Liver (tissue), 3 donors: ENCODE measurements around the gene CDH4.

ENCODE experiments used
- EGR1 ChIP-seq, 2 donors: IDR thresholded peaks; 2 replicates each; pipeline ENCODE4 v1.6.1; 2016 to 2018; ENCODE audit warnings: antibody characterized with exemption in 2 of 2, low read depth in 2 of 2
- FOXA1 ChIP-seq: IDR thresholded peaks from 2 replicates; pipeline ENCODE4 v1.6.1; 2016; ENCODE audit warnings: antibody characterized with exemption
- GABPA ChIP-seq, 2 donors: IDR thresholded peaks in 1 of 2; conservative IDR thresholded peaks in 1 of 2; 2 replicates each; pipeline ENCODE4 v1.6.1; 2016; ENCODE audit warnings: antibody characterized with exemption in 2 of 2, mild to moderate bottlenecking in 1 of 2, moderate library complexity in 1 of 2
- HNF4A ChIP-seq, 2 donors: conservative IDR thresholded peaks; 2 replicates each; pipeline ENCODE4 v1.6.1; 2016; ENCODE audit warnings: antibody characterized with exemption in 2 of 2, mild to moderate bottlenecking in 2 of 2
- HNF4G ChIP-seq: IDR thresholded peaks from 2 replicates; pipeline ENCODE4 v1.6.1; 2016; ENCODE audit warnings: antibody characterized with exemption
- JUND ChIP-seq, 2 donors: IDR thresholded peaks; 2 replicates each; pipeline ENCODE4 v1.6.1; 2016; ENCODE audit warnings: antibody characterized with exemption in 2 of 2
- NR2F2 ChIP-seq: IDR thresholded peaks from 2 replicates; pipeline ENCODE4 v1.6.1; 2016; ENCODE audit warnings: antibody characterized with exemption
- RAD21 ChIP-seq, 2 donors: IDR thresholded peaks; 2 replicates each; pipeline ENCODE4 v1.6.1; 2016; ENCODE audit warnings: antibody characterized with exemption in 2 of 2, mild to moderate bottlenecking in 2 of 2
- SP1 ChIP-seq: IDR thresholded peaks from 2 replicates; pipeline ENCODE4 v1.6.1; 2018; ENCODE audit warnings: antibody characterized with exemption, mild to moderate bottlenecking
- TAF1 ChIP-seq: conservative IDR thresholded peaks from 2 replicates; pipeline ENCODE4 v1.6.1; 2016; ENCODE audit warnings: antibody characterized with exemption, mild to moderate bottlenecking
- TF ChIP-seq, protein P1 (sequence below): fragments of 150-350 bp; IDR thresholded peaks from 2 replicates; pipeline ENCODE4 v1.5.1; 2017; ENCODE audit warnings: improper control_type of control experiment, low read depth, low read length; ENCODE audit not compliant: missing input control
- TF ChIP-seq, protein P2 (sequence below): IDR thresholded peaks from 2 replicates; pipeline ENCODE4 v1.6.1; 2016; ENCODE audit warnings: antibody characterized with exemption
- TF ChIP-seq, protein P3 (sequence below): IDR thresholded peaks from 2 replicates; pipeline ENCODE4 v1.6.1; 2016; ENCODE audit warnings: antibody characterized with exemption
- donor health status: healthy.
- donor health status: healthy.

DNA sequence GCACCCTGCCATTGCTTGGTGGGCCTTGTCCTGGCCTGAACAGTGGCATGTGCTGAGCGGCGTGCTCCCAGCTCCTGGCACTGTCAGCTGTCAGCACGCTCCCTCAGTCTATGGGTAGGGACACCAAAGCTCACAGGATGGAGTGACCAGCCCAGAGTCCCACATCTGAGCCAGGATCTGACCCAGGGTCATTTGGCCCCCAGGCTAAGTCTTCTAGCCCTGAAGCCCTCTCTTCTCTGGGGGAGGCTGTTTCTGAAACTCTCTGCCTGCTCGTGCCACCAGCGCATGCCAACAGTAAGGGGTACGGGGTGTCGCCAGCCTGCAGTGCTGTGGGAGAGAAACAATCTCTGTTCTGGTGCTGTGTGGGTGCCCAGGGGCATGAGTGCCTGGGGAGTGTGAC, 37.1 kb downstream of the CDH4 start:
- TF ChIP-seq, protein P1, sequence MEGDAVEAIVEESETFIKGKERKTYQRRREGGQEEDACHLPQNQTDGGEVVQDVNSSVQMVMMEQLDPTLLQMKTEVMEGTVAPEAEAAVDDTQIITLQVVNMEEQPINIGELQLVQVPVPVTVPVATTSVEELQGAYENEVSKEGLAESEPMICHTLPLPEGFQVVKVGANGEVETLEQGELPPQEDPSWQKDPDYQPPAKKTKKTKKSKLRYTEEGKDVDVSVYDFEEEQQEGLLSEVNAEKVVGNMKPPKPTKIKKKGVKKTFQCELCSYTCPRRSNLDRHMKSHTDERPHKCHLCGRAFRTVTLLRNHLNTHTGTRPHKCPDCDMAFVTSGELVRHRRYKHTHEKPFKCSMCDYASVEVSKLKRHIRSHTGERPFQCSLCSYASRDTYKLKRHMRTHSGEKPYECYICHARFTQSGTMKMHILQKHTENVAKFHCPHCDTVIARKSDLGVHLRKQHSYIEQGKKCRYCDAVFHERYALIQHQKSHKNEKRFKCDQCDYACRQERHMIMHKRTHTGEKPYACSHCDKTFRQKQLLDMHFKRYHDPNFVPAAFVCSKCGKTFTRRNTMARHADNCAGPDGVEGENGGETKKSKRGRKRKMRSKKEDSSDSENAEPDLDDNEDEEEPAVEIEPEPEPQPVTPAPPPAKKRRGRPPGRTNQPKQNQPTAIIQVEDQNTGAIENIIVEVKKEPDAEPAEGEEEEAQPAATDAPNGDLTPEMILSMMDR: no peak
- TF ChIP-seq FOXA1 (no peak), HNF4G (no peak), HNF4A (conservative IDR thresholded peaks at IDR 0.05) (no peak), SP1 (no peak), RAD21 (IDR thresholded peaks at IDR 0.05) (no peak), EGR1 (IDR thresholded peaks at IDR 0.05; ENCODE audit: low read depth in 2 of 2) (no peak), GABPA (IDR thresholded peaks at IDR 0.05 in 1 of 2, conservative IDR thresholded peaks at IDR 0.05 in 1 of 2) (no peak), JUND (IDR thresholded peaks at IDR 0.05) (no peak), TAF1 (no peak), NR2F2 (no peak)
- TF ChIP-seq, protein P2, sequence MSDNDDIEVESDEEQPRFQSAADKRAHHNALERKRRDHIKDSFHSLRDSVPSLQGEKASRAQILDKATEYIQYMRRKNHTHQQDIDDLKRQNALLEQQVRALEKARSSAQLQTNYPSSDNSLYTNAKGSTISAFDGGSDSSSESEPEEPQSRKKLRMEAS: no peak
- TF ChIP-seq, protein P3, sequence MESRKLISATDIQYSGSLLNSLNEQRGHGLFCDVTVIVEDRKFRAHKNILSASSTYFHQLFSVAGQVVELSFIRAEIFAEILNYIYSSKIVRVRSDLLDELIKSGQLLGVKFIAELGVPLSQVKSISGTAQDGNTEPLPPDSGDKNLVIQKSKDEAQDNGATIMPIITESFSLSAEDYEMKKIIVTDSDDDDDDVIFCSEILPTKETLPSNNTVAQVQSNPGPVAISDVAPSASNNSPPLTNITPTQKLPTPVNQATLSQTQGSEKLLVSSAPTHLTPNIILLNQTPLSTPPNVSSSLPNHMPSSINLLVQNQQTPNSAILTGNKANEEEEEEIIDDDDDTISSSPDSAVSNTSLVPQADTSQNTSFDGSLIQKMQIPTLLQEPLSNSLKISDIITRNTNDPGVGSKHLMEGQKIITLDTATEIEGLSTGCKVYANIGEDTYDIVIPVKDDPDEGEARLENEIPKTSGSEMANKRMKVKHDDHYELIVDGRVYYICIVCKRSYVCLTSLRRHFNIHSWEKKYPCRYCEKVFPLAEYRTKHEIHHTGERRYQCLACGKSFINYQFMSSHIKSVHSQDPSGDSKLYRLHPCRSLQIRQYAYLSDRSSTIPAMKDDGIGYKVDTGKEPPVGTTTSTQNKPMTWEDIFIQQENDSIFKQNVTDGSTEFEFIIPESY: no peak
